NCI-H2196 (cell line): ENCODE results near the gene TP53I13.

Experiments
- DNase-seq: peaks from one replicate; lab custom pipeline; 2025; ENCODE audit not compliant: unreplicated experiment; lab: John Stamatoyannopoulos, UW

TP53I13 gene

DNA sequence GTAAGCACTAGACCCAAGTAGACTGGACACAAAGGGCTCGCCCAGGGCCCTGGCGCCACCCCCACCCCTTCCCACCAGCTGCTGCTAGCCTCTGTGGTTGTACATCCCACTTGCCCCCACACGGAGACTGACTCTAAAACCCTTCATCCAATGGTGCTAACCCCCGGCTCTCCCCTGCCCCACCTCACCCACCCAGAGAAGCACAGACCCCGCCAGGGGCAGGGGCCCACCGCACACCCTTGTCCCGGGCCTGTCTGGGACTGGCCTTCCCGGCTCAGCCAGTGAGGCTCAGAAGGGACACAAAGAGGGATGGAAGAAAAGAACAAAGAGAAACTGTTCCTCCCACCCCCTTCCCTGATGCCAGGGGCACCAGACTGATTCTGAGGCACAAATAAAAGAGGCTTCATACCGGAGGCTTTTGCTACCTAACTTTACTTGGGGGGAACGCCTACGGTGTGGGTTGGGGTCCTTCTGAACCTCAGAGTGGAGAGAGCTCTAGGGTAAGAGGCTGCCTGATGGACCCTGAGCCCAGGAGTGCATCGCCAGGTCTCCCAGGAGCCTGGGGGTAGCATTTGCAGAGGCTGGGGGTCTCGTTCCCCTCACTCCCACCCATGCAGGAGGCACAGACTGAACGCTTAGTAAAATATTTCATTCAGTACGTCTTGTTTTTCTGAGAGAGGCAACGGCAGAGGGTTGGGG is 46.0 kb downstream of the TP53I13 start:
- no peak for DNase-seq

DNA sequence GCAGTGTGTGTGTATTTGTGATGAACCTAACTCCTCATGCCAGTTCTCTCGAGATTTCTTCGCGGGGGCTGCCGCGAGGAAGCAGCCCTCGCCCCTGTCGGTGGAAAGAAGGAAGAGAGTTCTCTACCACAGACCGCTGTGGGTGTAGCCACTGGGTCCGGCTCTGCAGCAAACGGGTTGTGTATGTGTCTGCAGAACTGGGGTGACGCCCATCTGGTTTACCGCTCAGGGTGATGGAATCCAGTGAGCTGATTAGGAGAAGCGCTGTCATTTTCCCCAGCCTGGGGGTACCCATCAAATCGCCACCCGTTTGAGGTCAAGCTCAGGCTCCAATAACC is 46.5 kb downstream of the TP53I13 start:
- DNase-seq = no peak

DNA sequence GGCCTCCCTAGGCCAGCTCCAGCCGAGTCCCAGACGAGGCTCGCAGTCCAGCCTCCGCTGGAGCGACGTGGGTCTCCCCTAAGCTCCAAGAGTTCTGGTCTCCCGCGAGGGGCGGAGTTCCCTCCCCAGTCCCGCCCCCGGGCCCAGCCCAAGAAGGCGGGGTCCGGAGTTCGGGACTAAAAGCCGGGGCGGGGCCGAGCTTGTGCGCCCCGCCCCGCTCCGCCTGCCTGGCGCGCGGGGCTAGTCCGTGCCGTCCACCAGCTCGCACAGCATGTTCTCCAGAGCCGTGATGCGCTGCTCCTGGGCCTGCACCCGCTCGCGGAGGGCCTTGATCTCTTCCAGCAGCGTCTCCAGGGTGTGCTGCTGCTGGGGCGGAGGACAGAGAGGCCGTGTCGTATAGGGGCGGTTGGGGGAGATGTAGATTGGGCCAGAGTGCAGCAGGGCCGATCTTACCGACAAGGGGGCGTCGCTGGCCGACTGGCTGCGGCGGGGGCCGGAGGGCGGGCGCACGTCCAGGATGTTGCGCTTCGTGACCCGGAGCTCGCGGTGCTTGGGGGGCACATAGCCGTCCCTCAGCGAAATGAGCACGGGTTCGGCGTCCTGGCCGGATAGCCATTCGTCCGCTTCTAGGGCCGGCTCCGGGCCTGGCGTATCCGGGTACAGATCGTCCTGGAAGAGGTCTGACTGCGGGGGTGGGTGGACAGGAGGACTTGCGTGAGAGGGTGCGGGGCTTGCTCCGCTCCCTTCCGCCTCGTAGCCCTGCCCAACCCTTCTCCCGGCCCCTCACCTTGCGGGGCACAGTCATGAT is 47.2 kb downstream of the TP53I13 start:
- DNase-seq = no peak

DNA sequence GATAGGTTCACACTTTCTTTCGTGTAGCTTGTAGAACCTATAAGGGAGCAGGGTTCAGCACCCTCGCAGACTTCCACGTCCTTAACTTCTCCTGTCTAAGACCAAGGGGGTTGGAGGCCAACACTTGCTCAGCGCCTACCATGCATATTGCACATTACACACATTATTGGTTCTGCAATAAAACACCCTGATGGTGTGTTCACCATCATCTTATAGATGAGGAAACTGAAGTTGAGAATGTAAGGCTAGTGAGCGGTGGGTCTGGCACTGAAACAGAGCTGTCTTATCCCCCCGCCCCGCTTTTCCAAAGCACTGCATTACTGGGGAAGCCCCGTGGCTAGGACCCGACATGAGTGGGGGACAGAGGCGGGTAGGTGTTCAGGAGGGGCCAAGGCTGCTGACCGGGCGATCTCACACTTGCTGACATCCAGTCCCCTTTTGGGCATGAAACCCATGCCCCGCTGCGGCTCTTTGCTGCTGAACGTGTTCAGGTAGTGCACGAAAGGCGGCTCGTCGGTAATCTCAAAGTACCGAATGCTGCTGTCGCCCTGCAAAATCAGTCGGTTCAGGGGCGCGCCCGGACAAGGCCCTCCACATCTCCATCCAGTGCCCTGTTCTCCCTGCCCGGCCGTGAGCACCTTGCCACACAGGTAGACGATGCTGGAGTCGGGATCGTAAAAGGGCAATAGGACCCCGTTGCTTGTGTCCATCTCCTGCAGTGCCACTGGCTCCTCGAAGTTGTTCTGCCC is 48.0 kb downstream of the TP53I13 start:
- no peak for DNase-seq

DNA sequence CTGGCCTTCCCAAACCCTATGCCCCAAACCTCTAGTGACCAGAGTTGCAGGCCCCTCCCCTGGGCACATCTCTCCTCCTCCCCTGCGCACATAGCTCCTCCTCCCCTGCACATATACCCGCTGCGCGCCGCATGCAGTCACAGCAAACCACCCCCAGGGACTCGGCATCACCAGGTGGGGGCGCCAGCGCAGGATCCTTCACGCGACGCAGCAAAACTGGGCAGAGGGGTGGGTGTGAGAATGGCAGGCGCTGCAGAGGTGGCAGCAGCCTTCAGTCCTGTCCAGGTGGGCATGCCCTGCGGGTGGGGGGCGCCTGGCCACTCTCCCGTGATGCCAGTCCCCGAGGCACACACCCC is 48.6 kb downstream of the TP53I13 start:
- no peak for DNase-seq

DNA sequence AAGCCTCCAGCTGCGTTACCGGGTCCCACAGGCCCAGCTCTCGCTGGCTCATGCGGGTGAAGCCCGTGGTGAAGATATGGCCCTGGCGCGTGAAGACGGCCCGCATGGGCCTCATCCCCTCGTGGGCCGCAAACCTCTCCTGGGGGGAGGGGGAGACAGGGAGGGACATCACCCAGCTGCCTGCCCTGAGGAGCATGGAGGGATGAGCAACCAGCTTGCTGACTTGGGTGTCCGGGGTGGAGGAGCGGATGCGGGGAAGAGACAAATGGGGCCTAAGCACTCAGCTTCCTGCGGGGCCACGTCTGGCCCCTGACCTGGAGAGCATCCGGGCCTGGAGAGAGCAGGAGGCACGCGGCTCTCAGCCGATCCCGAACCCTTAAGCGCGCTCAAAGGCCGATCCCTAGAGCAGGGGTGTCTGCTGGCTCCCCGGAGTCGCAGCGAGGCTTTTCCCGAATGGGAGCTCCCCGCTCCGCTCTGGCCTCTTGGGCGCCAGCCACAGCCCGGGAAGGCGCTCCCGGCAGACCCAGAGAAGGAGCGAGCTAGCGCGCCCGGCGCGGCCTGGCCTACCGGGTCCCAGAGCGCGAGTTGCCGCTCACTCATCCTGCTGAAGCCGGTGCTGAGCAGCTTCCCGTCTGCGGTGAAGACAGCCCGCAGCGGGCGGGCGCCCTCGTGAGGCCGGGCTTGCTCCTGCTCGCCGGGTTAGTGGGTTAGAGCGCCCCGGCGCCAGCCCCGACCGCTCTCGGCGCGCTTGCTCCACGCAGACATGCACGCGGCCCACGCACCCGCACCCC is 49.2 kb downstream of the TP53I13 start:
- DNase-seq = no peak

DNA sequence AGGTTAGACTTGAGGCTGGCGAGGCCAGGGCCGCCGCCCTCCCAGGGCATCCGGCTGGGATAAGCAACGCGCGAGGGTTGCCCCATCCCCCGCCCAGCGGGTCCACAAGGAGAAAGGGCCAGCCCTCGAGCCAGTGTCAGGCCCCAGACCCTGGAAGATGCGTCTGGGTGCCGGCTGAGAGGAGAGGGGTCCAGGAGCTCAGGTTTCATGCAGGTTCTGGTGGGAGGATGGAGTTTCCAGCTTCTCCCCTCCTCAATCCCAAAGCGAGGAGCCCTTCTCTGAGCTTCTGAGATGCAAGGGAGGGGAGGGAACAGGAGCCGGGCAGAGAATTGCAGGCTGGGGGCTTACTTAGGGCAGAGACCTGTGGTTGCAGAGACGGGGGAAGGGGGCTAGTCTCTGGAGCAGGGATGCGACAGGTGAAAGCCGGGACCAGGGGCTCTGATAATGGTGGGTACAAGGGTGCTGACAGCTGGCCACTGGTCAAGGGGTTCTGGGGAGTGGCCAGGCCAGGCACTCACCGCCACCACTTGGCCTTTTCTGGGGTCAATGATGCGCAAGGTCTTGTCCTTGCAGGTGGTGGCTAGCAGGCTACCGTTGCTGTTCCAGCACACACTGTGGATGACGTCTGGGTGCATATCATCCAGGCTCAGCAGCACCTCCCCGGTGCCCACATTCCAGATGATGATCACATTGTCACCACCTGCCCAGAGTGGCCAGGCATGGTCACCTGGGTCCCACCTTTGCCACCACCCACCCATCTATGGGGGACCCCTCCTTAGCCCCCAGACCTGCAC is 50.0 kb downstream of the TP53I13 start:
- DNase-seq = no peak

DNA sequence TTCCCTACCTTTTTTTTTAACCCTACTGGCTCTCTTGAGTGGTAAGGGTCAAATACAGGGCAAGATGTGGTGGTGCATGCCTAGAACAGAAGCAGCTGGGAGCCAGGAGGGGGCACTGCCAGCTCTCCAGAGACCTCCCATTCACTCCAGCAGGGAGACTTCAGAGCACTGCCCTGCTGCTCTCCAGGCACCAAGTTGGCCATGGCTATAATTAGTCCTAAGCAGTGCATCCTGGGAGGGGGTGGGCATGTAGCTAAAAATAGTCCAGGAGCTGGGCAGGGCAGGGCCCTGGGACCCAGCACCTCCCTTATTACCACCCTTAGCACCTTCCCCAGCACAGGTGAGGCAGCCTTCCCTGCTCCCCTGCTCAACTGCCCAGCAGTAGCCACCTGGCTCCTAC is 50.8 kb downstream of the TP53I13 start:
- DNase-seq = no peak

DNA sequence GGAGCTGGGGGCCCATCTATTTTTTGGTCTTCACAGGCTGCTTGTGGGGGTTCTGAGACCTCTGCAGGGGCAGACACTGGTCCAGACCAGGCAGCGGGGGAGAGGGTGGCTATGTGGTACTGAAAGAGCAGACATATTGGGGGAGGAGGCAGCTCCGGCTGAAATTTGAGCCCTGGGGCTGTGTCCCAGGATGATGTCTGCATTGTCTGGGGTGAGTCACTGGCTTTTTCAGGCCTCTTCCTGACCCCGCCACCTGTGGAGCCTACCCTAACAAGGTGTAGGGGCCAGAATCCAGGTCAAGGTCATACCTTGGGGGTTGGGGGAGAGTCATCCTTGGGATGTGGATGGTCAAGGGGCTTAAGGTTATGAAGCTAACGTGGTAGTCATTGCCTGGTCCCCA is 51.8 kb downstream of the TP53I13 start:
- DNase-seq = no peak

DNA sequence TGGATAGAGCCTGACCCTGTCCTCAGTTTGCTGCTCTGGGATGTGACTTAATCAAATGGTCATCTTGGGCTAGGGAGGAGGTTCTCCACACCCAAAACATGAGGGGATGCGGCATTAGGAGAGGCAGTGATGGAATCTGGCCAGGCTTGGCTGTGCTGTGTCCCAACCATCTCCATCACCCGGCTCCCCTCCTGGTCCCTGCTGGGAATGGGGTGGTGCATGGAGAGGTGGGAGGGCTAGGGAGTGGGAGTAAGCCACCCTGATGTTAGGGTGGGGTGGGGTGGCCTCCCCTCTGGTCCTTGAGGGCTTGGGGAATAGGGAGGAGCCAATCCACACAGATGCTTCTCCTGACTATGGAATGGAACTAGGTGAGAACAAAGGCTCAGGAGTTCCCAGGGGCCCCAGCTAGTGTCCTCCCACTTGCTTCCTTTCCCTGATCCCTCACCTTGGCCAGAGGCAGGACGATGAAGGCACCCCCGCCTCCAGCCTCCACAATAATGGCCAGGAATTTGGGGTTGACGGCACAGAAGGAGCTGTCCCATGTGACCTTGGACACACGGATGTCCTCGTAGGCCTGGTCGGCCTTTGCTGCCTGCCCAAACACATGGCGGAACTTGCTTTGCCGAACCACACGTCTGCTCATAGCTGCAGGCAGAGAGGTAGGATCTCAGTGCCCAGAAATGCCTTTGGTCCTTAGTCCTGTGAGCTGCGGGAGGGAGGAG is 52.4 kb downstream of the TP53I13 start:
- DNase-seq = no peak

DNA sequence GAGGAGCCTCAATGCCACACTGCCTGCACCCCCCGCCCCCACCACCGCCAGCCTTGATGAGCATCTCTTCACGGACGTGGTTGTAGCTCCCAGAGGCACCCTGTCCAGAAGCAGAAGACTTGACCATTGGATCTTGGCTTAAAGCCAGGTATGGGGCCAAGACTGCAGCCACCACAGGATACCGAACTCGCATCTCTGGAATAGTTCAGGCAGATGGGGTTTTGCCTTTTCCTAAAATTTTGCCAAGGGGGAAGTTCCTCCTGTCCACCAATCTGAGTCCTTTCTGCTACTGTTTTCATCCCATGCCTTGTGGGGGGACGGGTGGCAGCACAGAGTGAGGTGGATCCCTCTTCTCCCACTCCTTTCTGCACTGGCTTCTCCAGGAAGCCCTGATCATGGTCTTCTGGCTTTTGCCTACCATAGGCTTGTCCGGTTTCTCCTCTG is 53.3 kb downstream of the TP53I13 start:
- no peak for DNase-seq
